ENCODE measurements around the gene MRPS23.

MRPS23 gene

GRCh38 chr17:57839571-57839923 lies 10.3 kb downstream of the MRPS23 start:
- DNase-seq, result no peak
- no peaks in the 10 kb centered on the region for H3K79me2 ChIP-seq (ENCODE audit: control insufficient read depth, insufficient read depth, low read length)
- no peak overlapping the region for H4K5ac ChIP-seq (ENCODE audit: low read length)
- H3K4me1 ChIP-seq (ENCODE audit: control insufficient read depth, low read depth, low read length), result no peaks in the 10 kb centered on the region
- no peak overlapping the region for H3K4ac ChIP-seq (ENCODE audit: low read depth, low read length)
- WGBS (ENCODE audit: extremely low coverage, insufficient coverage, low lambda C conversion rate), result no CpG with 5 or more reads among the region's 6 CpGs
- H3K36me3 ChIP-seq (ENCODE audit: control insufficient read depth, insufficient read depth, low read length), result peaks cover 8% of the 10 kb centered on the region
- no peak overlapping the region for H2BK5ac ChIP-seq (ENCODE audit: low read length)
- H3K18ac ChIP-seq (ENCODE audit: low read length), result no peak overlapping the region
- H3K27me3 ChIP-seq (ENCODE audit: insufficient read depth, low read length, poor library complexity), result no peaks in the 10 kb centered on the region
- no peak overlapping the region for H3K56ac ChIP-seq (ENCODE audit: low read length)
- no peak overlapping the region for H2BK15ac ChIP-seq (replicated peaks; ENCODE audit: low read depth)
- no peak overlapping the region for H2BK120ac ChIP-seq (ENCODE audit: low read depth, low read length)
- H3K79me1 ChIP-seq (ENCODE audit: low read length), result peaks cover 5% of the 10 kb centered on the region
- no peak overlapping the region for H3K23ac ChIP-seq (ENCODE audit: low read length)
- no peak overlapping the region for H3K4me2 ChIP-seq (ENCODE audit: low read length)
- H3K27ac ChIP-seq (ENCODE audit: low read depth, low read length), result no peak overlapping the region
- no peak overlapping the region for H3K4me3 ChIP-seq (ENCODE audit: low read length)
- H4K8ac ChIP-seq (ENCODE audit: low read depth, low read length), result no peak overlapping the region
- H2AK5ac ChIP-seq (ENCODE audit: low read length), result no peak overlapping the region
- no peak overlapping the region for H3K9ac ChIP-seq (ENCODE audit: low read length)

- Histone ChIP-seq H3K56ac (ENCODE audit: low read length) (no peak overlapping the region), H2BK120ac (ENCODE audit: low read depth, low read length) (no peak overlapping the region), H3K4ac (ENCODE audit: low read depth, low read length) (no peak overlapping the region), H4K5ac (ENCODE audit: low read length) (no peak overlapping the region), H2BK15ac (replicated peaks; ENCODE audit: low read depth) (no peak overlapping the region), H3K27me3 (ENCODE audit: insufficient read depth, low read length, poor library complexity) (no peaks in the 10 kb centered on the region), H3K36me3 (ENCODE audit: control insufficient read depth, insufficient read depth, low read length) (peaks cover 8% of the 10 kb centered on the region), H4K8ac (ENCODE audit: low read depth, low read length) (no peak overlapping the region), H3K79me2 (ENCODE audit: control insufficient read depth, insufficient read depth, low read length) (no peaks in the 10 kb centered on the region), H3K4me3 (ENCODE audit: low read length) (no peak overlapping the region), H3K9ac (ENCODE audit: low read length) (no peak overlapping the region), H3K4me2 (ENCODE audit: low read length) (no peak overlapping the region), H2BK5ac (ENCODE audit: low read length) (no peak overlapping the region), H3K27ac (ENCODE audit: low read depth, low read length) (no peak overlapping the region), H3K18ac (ENCODE audit: low read length) (no peak overlapping the region), H2AK5ac (ENCODE audit: low read length) (no peak overlapping the region), H3K79me1 (ENCODE audit: low read length) (peaks cover 5% of the 10 kb centered on the region), H3K4me1 (ENCODE audit: control insufficient read depth, low read depth, low read length) (no peaks in the 10 kb centered on the region), H3K23ac (ENCODE audit: low read length) (no peak overlapping the region)
- no CpG with 5 or more reads among the region's 6 CpGs for WGBS (ENCODE audit: extremely low coverage, insufficient coverage, low lambda C conversion rate)
- no peak for DNase-seq
Observed at GRCh38 chr17:57838857-57839570, 10.8 kb downstream of the MRPS23 start.

- H3K79me2 ChIP-seq (ENCODE audit: control insufficient read depth, insufficient read depth, low read length), result no peaks in the 10 kb centered on the region
- H3K4ac ChIP-seq (ENCODE audit: low read depth, low read length), result no peak overlapping the region
- no peak overlapping the region for H3K56ac ChIP-seq (ENCODE audit: low read length)
- no peak for DNase-seq
- no peak overlapping the region for H4K8ac ChIP-seq (ENCODE audit: low read depth, low read length)
- no peak overlapping the region for H3K23ac ChIP-seq (ENCODE audit: low read length)
- H4K5ac ChIP-seq (ENCODE audit: low read length), result no peak overlapping the region
- H3K27me3 ChIP-seq (ENCODE audit: insufficient read depth, low read length, poor library complexity), result no peaks in the 10 kb centered on the region
- no peak overlapping the region for H3K4me3 ChIP-seq (ENCODE audit: low read length)
- no peak overlapping the region for H2BK15ac ChIP-seq (replicated peaks; ENCODE audit: low read depth)
- H3K4me1 ChIP-seq (ENCODE audit: control insufficient read depth, low read depth, low read length), result no peaks in the 10 kb centered on the region
- no peak overlapping the region for H3K18ac ChIP-seq (ENCODE audit: low read length)
- no peak overlapping the region for H3K27ac ChIP-seq (ENCODE audit: low read depth, low read length)
- no peak overlapping the region for H3K9ac ChIP-seq (ENCODE audit: low read length)
- peaks cover 8% of the 10 kb centered on the region for H3K36me3 ChIP-seq (ENCODE audit: control insufficient read depth, insufficient read depth, low read length)
- H3K79me1 ChIP-seq (ENCODE audit: low read length), result peaks cover 5% of the 10 kb centered on the region
- H2BK5ac ChIP-seq (ENCODE audit: low read length), result no peak overlapping the region
- H2AK5ac ChIP-seq (ENCODE audit: low read length), result no peak overlapping the region
- H3K4me2 ChIP-seq (ENCODE audit: low read length), result no peak overlapping the region
- no CpG with 5 or more reads among the region's 4 CpGs for WGBS (ENCODE audit: extremely low coverage, insufficient coverage, low lambda C conversion rate)
- H2BK120ac ChIP-seq (ENCODE audit: low read depth, low read length), result no peak overlapping the region
Observed at GRCh38 chr17:57838453-57838852, 11.4 kb downstream of the MRPS23 start.

GRCh38 chr17:57835333-57835900 lies 14.4 kb downstream of the MRPS23 start:
- H3K27me3 ChIP-seq (ENCODE audit: insufficient read depth, low read length, poor library complexity), result no peaks in the 10 kb centered on the region
- no peak for DNase-seq
- WGBS (ENCODE audit: extremely low coverage, insufficient coverage, low lambda C conversion rate), result no CpG with 5 or more reads among the region's 2 CpGs

GRCh38 chr17:57834146-57834741 lies 15.6 kb downstream of the MRPS23 start:
- no peak overlapping the region for H2AK5ac ChIP-seq (ENCODE audit: low read length)
- H2BK120ac ChIP-seq (ENCODE audit: low read depth, low read length), result no peak overlapping the region
- H3K27me3 ChIP-seq (ENCODE audit: insufficient read depth, low read length, poor library complexity), result no peaks in the 10 kb centered on the region
- H3K4me2 ChIP-seq (ENCODE audit: low read length), result no peak overlapping the region
- no peak overlapping the region for H3K9ac ChIP-seq (ENCODE audit: low read length)
- H3K36me3 ChIP-seq (ENCODE audit: control insufficient read depth, insufficient read depth, low read length), result peaks cover 7% of the 10 kb centered on the region
- H3K4ac ChIP-seq (ENCODE audit: low read depth, low read length), result no peak overlapping the region
- no peak overlapping the region for H3K23ac ChIP-seq (ENCODE audit: low read length)
- H2BK15ac ChIP-seq (replicated peaks; ENCODE audit: low read depth), result no peak overlapping the region
- H3K4me3 ChIP-seq (ENCODE audit: low read length), result no peak overlapping the region
- H3K27ac ChIP-seq (ENCODE audit: low read depth, low read length), result no peak overlapping the region
- H3K79me2 ChIP-seq (ENCODE audit: control insufficient read depth, insufficient read depth, low read length), result no peaks in the 10 kb centered on the region
- no peak overlapping the region for H4K5ac ChIP-seq (ENCODE audit: low read length)
- H4K8ac ChIP-seq (ENCODE audit: low read depth, low read length), result no peak overlapping the region
- H3K56ac ChIP-seq (ENCODE audit: low read length), result no peak overlapping the region
- H3K4me1 ChIP-seq (ENCODE audit: control insufficient read depth, low read depth, low read length), result peaks cover 6% of the 10 kb centered on the region
- H3K79me1 ChIP-seq (ENCODE audit: low read length), result no peaks in the 10 kb centered on the region
- no CpG with 5 or more reads among the region's 13 CpGs for WGBS (ENCODE audit: extremely low coverage, insufficient coverage, low lambda C conversion rate)
- H3K18ac ChIP-seq (ENCODE audit: low read length), result no peak overlapping the region
- DNase-seq, result peak; percentile 66
- H2BK5ac ChIP-seq (ENCODE audit: low read length), result no peak overlapping the region

More at GRCh38 chr17:57835333-57835900, 14.4 kb downstream of the MRPS23 start:
- H3K36me3 ChIP-seq (ENCODE audit: control insufficient read depth, insufficient read depth, low read length), result peaks cover 8% of the 10 kb centered on the region
- no peak overlapping the region for H3K23ac ChIP-seq (ENCODE audit: low read length)
- no peaks in the 10 kb centered on the region for H3K79me1 ChIP-seq (ENCODE audit: low read length)
- H4K8ac ChIP-seq (ENCODE audit: low read depth, low read length), result no peak overlapping the region
- H3K4me2 ChIP-seq (ENCODE audit: low read length), result no peak overlapping the region
- no peak overlapping the region for H3K4me3 ChIP-seq (ENCODE audit: low read length)
- H3K27ac ChIP-seq (ENCODE audit: low read depth, low read length), result no peak overlapping the region
- no peak overlapping the region for H4K5ac ChIP-seq (ENCODE audit: low read length)
- H3K4me1 ChIP-seq (ENCODE audit: control insufficient read depth, low read depth, low read length), result peaks cover 6% of the 10 kb centered on the region
- H2BK120ac ChIP-seq (ENCODE audit: low read depth, low read length), result no peak overlapping the region
- H3K56ac ChIP-seq (ENCODE audit: low read length), result no peak overlapping the region
- H2AK5ac ChIP-seq (ENCODE audit: low read length), result no peak overlapping the region
- H2BK15ac ChIP-seq (replicated peaks; ENCODE audit: low read depth), result no peak overlapping the region
- no peak overlapping the region for H2BK5ac ChIP-seq (ENCODE audit: low read length)
- H3K9ac ChIP-seq (ENCODE audit: low read length), result no peak overlapping the region
- H3K18ac ChIP-seq (ENCODE audit: low read length), result no peak overlapping the region
- no peak overlapping the region for H3K4ac ChIP-seq (ENCODE audit: low read depth, low read length)
- H3K79me2 ChIP-seq (ENCODE audit: control insufficient read depth, insufficient read depth, low read length), result no peaks in the 10 kb centered on the region

Measured in mesendoderm (in vitro differentiated cells).